ENCODE results near the gene COX4I1. TPM values are rescaled to one million over a fixed set of nuclear protein-coding genes. Genes with fewer than 3 reads are reported as not detected.

COX4I1 gene
- total and polyA plus RNA-seq, 2 donors (not counting 1 experiment from before 2014, with no cell fraction given): 759 to 813 TPM

GRCh38 chr16:85846461-85846860, 47.0 kb downstream of the COX4I1 start:
- ChIA-PET POLR2A (interaction anchor here (0.6 kb wide), 1 partner anchor 11 kb away, joined by 3 read pairs; no protein-coding TSS in a partner anchor), CTCF (interaction anchor here (1.7 kb wide), 1 partner anchor 25 kb away, joined by 7 read pairs; no protein-coding TSS in a partner anchor)
- Histone ChIP-seq H3K4me2 (replicated peaks; ENCODE audit: low read depth, low read length, poor library complexity, severe bottlenecking) (no peak overlapping the region), H3K4me1 (ENCODE audit: control insufficient read depth in 2 of 2, insufficient read depth in 2 of 2, low read length in 2 of 2) (peaks cover 7 to 12% of the 10 kb centered on the region in 2 donors), H3K27ac (ENCODE audit: low read length in 2 of 2) (no peak overlapping the region), H4K20me1 (ENCODE audit: control insufficient read depth, insufficient read depth, low read length, poor library complexity, severe bottlenecking) (no peaks in the 10 kb centered on the region), H3K36me3 (replicated peaks in 1 of 2; ENCODE audit: control extremely low read depth in 1 of 2, control insufficient read depth in 1 of 2, extremely low read depth in 1 of 2, insufficient read depth in 2 of 2, low read length in 1 of 2) (no peaks in the 10 kb centered on the region), H3K4me3 (ENCODE audit: control extremely low read depth in 1 of 5, extremely low read depth in 1 of 5, insufficient read depth in 1 of 5, low read depth in 2 of 5, low read length in 4 of 5) (no peak overlapping the region), H2AFZ (ENCODE audit: insufficient read depth, low read depth, low read length, poor library complexity, severe bottlenecking) (no peak overlapping the region), H3K9ac (ENCODE audit: low read length) (no peak overlapping the region), H3K79me2 (ENCODE audit: control insufficient read depth, insufficient read depth, low read length) (no peaks in the 10 kb centered on the region), H3K27me3 (replicated peaks in 1 of 4; ENCODE audit: control extremely low read depth in 1 of 4, control insufficient read depth in 3 of 4, insufficient read depth in 4 of 4, low read length in 3 of 4) (no peaks in the 10 kb centered on the region), H3K9me3 (ENCODE audit: control extremely low read depth in 1 of 3, control insufficient read depth in 2 of 3, insufficient read depth in 1 of 3, low read length in 2 of 3) (peaks cover 0 to 4% (median 0%) of the 10 kb centered on the region in 3 donors)
- ATAC-seq (ENCODE audit: low read depth) (no peak), DNase-seq (no peak)
- Mint-ChIP-seq H3K9me3 (ENCODE audit: insufficient read depth) (peaks cover 2% of the 10 kb centered on the region), H3K4me1 (peaks cover 20% of the 10 kb centered on the region), H3K27me3 (peaks cover 12% of the 10 kb centered on the region), H3K4me3 (peak overlapping the region; percentile 3), H3K27ac (peak overlapping the region; percentile 16)
- intact Hi-C loops (cut with micrococcal nuclease): no loop called here
- 79% methylated on average over 9 of the region's 9 CpGs for WGBS (ENCODE audit: insufficient coverage)
- TF ChIP-seq CTCF (IDR thresholded peaks at IDR 0.05) (no peak), EZH2 (IDR thresholded peaks at IDR 0.05; ENCODE audit: borderline replicate concordance, insufficient read depth, low read depth, low read length, poor library complexity, severe bottlenecking) (no peak)

- H3K4me1 Mint-ChIP-seq: peaks cover 21% of the 10 kb centered on the region
- no peak for ATAC-seq (ENCODE audit: low read depth)
- no peaks in the 10 kb centered on the region for H3K79me2 ChIP-seq (ENCODE audit: control insufficient read depth, insufficient read depth, low read length)
- H3K27me3 Mint-ChIP-seq: peaks cover 12% of the 10 kb centered on the region
- H3K9ac ChIP-seq (ENCODE audit: low read length): no peak overlapping the region
- H3K9me3 Mint-ChIP-seq (ENCODE audit: insufficient read depth): peaks cover 2% of the 10 kb centered on the region
- TF ChIP-seq CTCF (IDR thresholded peaks at IDR 0.05) (no peak), EZH2 (IDR thresholded peaks at IDR 0.05; ENCODE audit: borderline replicate concordance, insufficient read depth, low read depth, low read length, poor library complexity, severe bottlenecking) (no peak)
- no peak overlapping the region for H3K4me2 ChIP-seq (replicated peaks; ENCODE audit: low read depth, low read length, poor library complexity, severe bottlenecking)
- 80% methylated on average over 10 of the region's 15 CpGs for WGBS (ENCODE audit: insufficient coverage)
- H3K4me3 Mint-ChIP-seq: no peak overlapping the region
- no peak overlapping the region for H3K4me3 ChIP-seq (ENCODE audit: control extremely low read depth in 1 of 5, extremely low read depth in 1 of 5, insufficient read depth in 1 of 5, low read depth in 2 of 5, low read length in 4 of 5)
- H3K27ac ChIP-seq (ENCODE audit: low read length in 2 of 2): no peak overlapping the region
- no peaks in the 10 kb centered on the region for H4K20me1 ChIP-seq (ENCODE audit: control insufficient read depth, insufficient read depth, low read length, poor library complexity, severe bottlenecking)
- no peaks in the 10 kb centered on the region for H3K27me3 ChIP-seq (replicated peaks in 1 of 4; ENCODE audit: control extremely low read depth in 1 of 4, control insufficient read depth in 3 of 4, insufficient read depth in 4 of 4, low read length in 3 of 4)
- intact Hi-C loops (cut with micrococcal nuclease): no loop called here
- no peaks in the 10 kb centered on the region for H3K36me3 ChIP-seq (replicated peaks in 1 of 2; ENCODE audit: control extremely low read depth in 1 of 2, control insufficient read depth in 1 of 2, extremely low read depth in 1 of 2, insufficient read depth in 2 of 2, low read length in 1 of 2)
- peaks cover 7 to 12% of the 10 kb centered on the region in 2 donors for H3K4me1 ChIP-seq (ENCODE audit: control insufficient read depth in 2 of 2, insufficient read depth in 2 of 2, low read length in 2 of 2)
- DNase-seq: no peak
- H3K27ac Mint-ChIP-seq: no peak overlapping the region
- POLR2A ChIA-PET: interaction anchor here (0.6 kb wide), 1 partner anchor 10 kb away, joined by 3 read pairs; no protein-coding TSS in a partner anchor
- CTCF ChIA-PET: interaction anchor here (1.7 kb wide), 1 partner anchor 26 kb away, joined by 7 read pairs; no protein-coding TSS in a partner anchor
- H3K9me3 ChIP-seq (ENCODE audit: control extremely low read depth in 1 of 3, control insufficient read depth in 2 of 3, insufficient read depth in 1 of 3, low read length in 2 of 3): peaks cover 0 to 4% (median 0%) of the 10 kb centered on the region in 3 donors
- no peak overlapping the region for H2AFZ ChIP-seq (ENCODE audit: insufficient read depth, low read depth, low read length, poor library complexity, severe bottlenecking)
These were observed 47.5 kb downstream of the COX4I1 start for GRCh38 chr16:85847036-85847435.

Data from B cell (primary cell).